HepG2 (cell line): ENCODE data around the gene STC2. TPM values are rescaled to one million over a fixed set of nuclear protein-coding genes. Genes with fewer than 3 reads are reported as not detected.

Experiments
- ATAC-seq: fragments of 200-7000 bp; cut with Tn5 transposase; 3 replicates; pipeline ENCODE4 v1.9.1; 2020; ENCODE audit warnings: mild to moderate bottlenecking, moderate library complexity
- BruUV-seq: library from RNA; stranded (reverse); fragments of 400-500 nt; replicated peaks from 2 replicates; lab custom pipeline; 2021; lab: Mats Ljungman, UMichigan
- CTCF ChIA-PET: fragments of 300-600 bp; formaldehyde crosslinking; extraction: SDS; loops from one replicate; lab custom pipeline; 2021; ENCODE audit warnings: low total read pairs, inconsistent platforms, low intra/inter-chr PET ratio; lab: Yijun Ruan, JAX
- POLR2A ChIA-PET: fragments of 350-600 bp; sonication (Branson Sonifier 250); formaldehyde crosslinking; loops from one replicate; lab custom pipeline; 2020; ENCODE audit warnings: antibody characterized with exemption, inconsistent platforms; lab: Yijun Ruan, JAX
- DNase-seq: peaks from one replicate; pipeline ENCODE4 v3.0.0-alpha.2; 2015; ENCODE audit warnings: low spot score
- FAIRE-seq: peaks from 3 replicates; lab custom pipeline; 2011; peaks lifted over from hg19 to GRCh38; lab: Jason Lieb, UNC
- H2AFZ ChIP-seq: one replicate; pipeline ENCODE4 v1.6.1; 2011; ENCODE audit warnings: low read length, inconsistent platforms
- H3K27ac ChIP-seq: fragments of 300-600 bp; 3 replicates; pipeline ENCODE4 v1.8.0; 2011; ENCODE audit warnings: mixed run types, mild to moderate bottlenecking, mixed read lengths, low read length, inconsistent platforms; ENCODE audit not compliant: insufficient read depth; ENCODE audit errors: extremely low read length
- H3K27me3 ChIP-seq, 2 experiments: fragments of 200-600 bp in 1 of 2; 2 replicates in 1 of 2; 3 replicates in 1 of 2; pipeline versions ENCODE4 v1.6.0 to v1.8.0; 2011; ENCODE audit warnings: low read length in 2 of 2, mild to moderate bottlenecking in 2 of 2, moderate library complexity in 2 of 2, inconsistent platforms in 1 of 2; ENCODE audit not compliant: insufficient read depth in 2 of 2, control insufficient read depth in 1 of 2
- H3K36me3 ChIP-seq, 2 experiments: fragments of 200-600 bp in 1 of 2; replicated peaks in 1 of 2; 2 replicates in 1 of 2; 3 replicates in 1 of 2; pipeline versions ENCODE4 v1.5.1 to v1.8.0; 2011; ENCODE audit warnings: low read length in 2 of 2, inconsistent platforms in 1 of 2; ENCODE audit not compliant: insufficient read depth in 2 of 2, control insufficient read depth in 1 of 2
- H3K4me1 ChIP-seq: 2 replicates; pipeline ENCODE4 v1.5.1; 2012; ENCODE audit warnings: low read length, inconsistent platforms; ENCODE audit not compliant: insufficient read depth
- H3K4me2 ChIP-seq: 2 replicates; pipeline ENCODE4 v1.6.0; 2011; ENCODE audit warnings: low read depth, low read length, inconsistent platforms
- H3K4me3 ChIP-seq, 3 experiments: fragments of 200-600 bp in 1 of 3; sonication (generic), shearing (Covaris generic) in 1 of 3; replicated peaks in 1 of 3; 2 replicates each; pipeline ENCODE4 v1.5.1; 2011 to 2016; ENCODE audit warnings: low read length in 3 of 3, inconsistent platforms in 2 of 3, low read depth in 2 of 3, mild to moderate bottlenecking in 2 of 3, control low read depth in 1 of 3, mixed read lengths in 1 of 3; ENCODE audit not compliant: insufficient read depth in 1 of 3
- H3K79me2 ChIP-seq: one replicate; pipeline ENCODE4 v1.6.1; 2011; ENCODE audit warnings: low read length, inconsistent platforms; ENCODE audit not compliant: insufficient read depth
- H3K9ac ChIP-seq: 2 replicates; pipeline ENCODE4 v1.6.0; 2011; ENCODE audit warnings: mild to moderate bottlenecking, low read depth, low read length, inconsistent platforms; ENCODE audit not compliant: insufficient read depth
- H3K9me3 ChIP-seq: 2 replicates; pipeline ENCODE4 v1.5.1; 2012; ENCODE audit warnings: mild to moderate bottlenecking, low read length
- H4K20me1 ChIP-seq: 2 replicates; pipeline ENCODE4 v1.6.0; 2011; ENCODE audit warnings: inconsistent platforms, mild to moderate bottlenecking, low read length, moderate library complexity; ENCODE audit not compliant: insufficient read depth
- DNMT1 ChIP-seq: sonication (generic); formaldehyde crosslinking; IDR thresholded peaks from 2 replicates; pipeline ENCODE4 v1.5.1; 2020; ENCODE audit warnings: mild to moderate bottlenecking, missing genetic modification reagents
- GABPB1 ChIP-seq: IDR thresholded peaks from 2 replicates; pipeline ENCODE4 v1.6.1; 2016; ENCODE audit warnings: mild to moderate bottlenecking, missing genetic modification reagents, moderate library complexity, missing compliant biosample characterization
- GATA4 ChIP-seq: sonication (generic); IDR thresholded peaks from 2 replicates; pipeline ENCODE4 v1.6.1; 2016; ENCODE audit warnings: antibody characterized with exemption, low read depth, borderline replicate concordance
- KLF16 ChIP-seq, 2 experiments: sonication (generic) in 1 of 2; formaldehyde crosslinking in 1 of 2; IDR thresholded peaks; 2 replicates each; pipeline versions ENCODE4 v1.6.1 to v1.8.0; 2016 to 2023; ENCODE audit warnings: missing genetic modification reagents in 2 of 2, missing compliant biosample characterization in 1 of 2
- KMT2A ChIP-seq: sonication (generic); formaldehyde crosslinking; IDR thresholded peaks from 2 replicates; pipeline ENCODE4 v1.4.0; 2020; ENCODE audit warnings: missing genetic modification reagents
- MAZ ChIP-seq, 2 experiments: sonication (generic) in 1 of 2; formaldehyde crosslinking in 1 of 2; IDR thresholded peaks; 2 replicates each; pipeline versions ENCODE4 v1.5.0 to v1.6.1; 2012 to 2020; ENCODE audit warnings: low read depth in 2 of 2, mild to moderate bottlenecking in 2 of 2, borderline replicate concordance in 1 of 2, improper control_type of control experiment in 1 of 2, low read length in 1 of 2, missing genetic modification reagents in 1 of 2, moderate library complexity in 1 of 2
- NFKBIZ ChIP-seq: IDR thresholded peaks from 2 replicates; pipeline ENCODE4 v1.6.1; 2018; ENCODE audit warnings: missing genetic modification reagents, missing compliant biosample characterization
- ZNF12 ChIP-seq: sonication (generic); formaldehyde crosslinking; IDR thresholded peaks from 2 replicates; pipeline ENCODE4 v1.5.0; 2020; ENCODE audit warnings: missing genetic modification reagents
- ZNF589 ChIP-seq: sonication (generic); formaldehyde crosslinking; conservative IDR thresholded peaks from 2 replicates; pipeline ENCODE4 v1.8.0; 2022; ENCODE audit warnings: mild to moderate bottlenecking, moderate library complexity, missing genetic modification reagents
- WGBS: methylation state at CpG from one replicate; pipeline ENCODE4 v1.1.6; 2017; ENCODE audit warnings: low lambda C conversion rate; 5-methylcytosine and 5-hydroxymethylcytosine counted together
- in situ Hi-C: cut with HindIII; loops from 2 replicates; pipeline ENCODE4 v1.10.0; 2017; ENCODE audit warnings: low pct_unique_long_range_greater_than_20kb; ENCODE audit not compliant: extremely low pct_ligation_motif_present
- intact Hi-C: fragments of 100-400 bp; cut with micrococcal nuclease; formaldehyde crosslinking; loops from one replicate; pipeline ENCODE4 v1.10.0; 2022; ENCODE audit not compliant: unreplicated experiment
- polyA plus RNA-seq, 8 experiments: library from polyadenylated mRNA; depleted of rRNA in 3 of 8; stranded (reverse) in 7 of 8; unstranded in 1 of 8; fragments of >200 nt; fragmentation: Illumina TruSeq in 4 of 8; extraction: Trizol in 4 of 8; gene quantifications; 2 replicates each; pipeline versions ENCODE4 v1.2.1 to v1.2.3, GENCODE V29; 2011 to 2016; ENCODE audit warnings: low read depth in 4 of 8, missing spikeins in 1 of 8, mixed read lengths in 1 of 8; ENCODE audit not compliant: insufficient read depth in 1 of 8
- total RNA-seq, 5 experiments: library from RNA; depleted of rRNA; stranded (reverse); fragments of >200 nt; fragmentation: Illumina TruSeq; extraction: Trizol; gene quantifications; 2 replicates each; pipeline ENCODE4 v1.2.3, GENCODE V29; 2016; ENCODE audit warnings: low read depth in 1 of 5
- TF ChIP-seq, protein P1 (sequence below), 2 experiments: sonication (generic) in 1 of 2; formaldehyde crosslinking in 1 of 2; IDR thresholded peaks; 2 replicates each; pipeline versions ENCODE4 v1.4.0 to v1.6.1; 2018 to 2020; ENCODE audit warnings: missing genetic modification reagents in 2 of 2, borderline replicate concordance in 1 of 2, low read depth in 1 of 2, mild to moderate bottlenecking in 1 of 2, missing biosample characterization in 1 of 2

The STC2 gene
- total and polyA plus RNA-seq, 2 of the 13 experiments (the other 11 are each of a cell fraction or from before 2014, with no cell fraction given) = 27.1 to 69.2 TPM

DNA sequence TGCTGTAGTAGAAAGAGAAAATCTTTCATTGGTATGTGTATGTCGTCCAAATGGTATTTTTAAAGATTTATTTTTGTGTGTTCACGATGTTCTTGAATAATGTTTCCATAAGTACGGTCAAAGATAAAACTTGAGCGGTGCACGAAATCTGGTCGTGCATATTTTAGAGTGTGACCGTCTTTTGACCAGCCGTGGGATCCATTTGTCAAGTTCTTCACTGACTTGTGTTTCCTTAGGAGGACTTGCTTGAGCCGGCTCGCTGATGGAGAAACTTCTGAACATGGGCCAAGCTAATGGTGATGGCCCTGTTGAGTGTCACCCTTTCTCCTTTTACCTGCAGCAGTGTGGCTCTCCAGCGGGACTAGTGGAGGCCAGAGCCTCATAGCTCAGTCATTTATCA lies 11.1 kb upstream of the STC2 start:
- intact Hi-C loops = no loop called here
- peaks cover 9% of the 10 kb centered on the region; the same call in 1 of the 2 replicates for H3K4me1 ChIP-seq
- H3K4me3 ChIP-seq = no peak overlapping the region
- in situ Hi-C loops = no loop called here
- ATAC-seq = no peak
- BruUV-seq = no TSS peak
- H3K9ac ChIP-seq = no peak overlapping the region
- H3K27me3 ChIP-seq = peaks cover 0 to 3% of the 10 kb centered on the region in 2 experiments; a peak in 1 of 5 replicates
- TF ChIP-seq ZNF12 (CRISPR knock-in tag) (no peak), GABPB1 (CRISPR knock-in tag) (no peak), KLF16 (CRISPR knock-in tag; IDR thresholded peaks at IDR 0.05) (no peak), MAZ (IDR thresholded peaks at IDR 0.05; ENCODE audit: borderline replicate concordance, low read depth, low read length) (no peak), MAZ (CRISPR knock-in tag; IDR thresholded peaks at IDR 0.05; ENCODE audit: low read depth) (no peak), KMT2A (CRISPR knock-in tag) (no peak), DNMT1 (CRISPR knock-in tag) (no peak), ZNF589 (CRISPR knock-in tag) (no peak), GATA4 (no peak), NFKBIZ (CRISPR knock-in tag) (no peak)
- TF ChIP-seq, protein P1, sequence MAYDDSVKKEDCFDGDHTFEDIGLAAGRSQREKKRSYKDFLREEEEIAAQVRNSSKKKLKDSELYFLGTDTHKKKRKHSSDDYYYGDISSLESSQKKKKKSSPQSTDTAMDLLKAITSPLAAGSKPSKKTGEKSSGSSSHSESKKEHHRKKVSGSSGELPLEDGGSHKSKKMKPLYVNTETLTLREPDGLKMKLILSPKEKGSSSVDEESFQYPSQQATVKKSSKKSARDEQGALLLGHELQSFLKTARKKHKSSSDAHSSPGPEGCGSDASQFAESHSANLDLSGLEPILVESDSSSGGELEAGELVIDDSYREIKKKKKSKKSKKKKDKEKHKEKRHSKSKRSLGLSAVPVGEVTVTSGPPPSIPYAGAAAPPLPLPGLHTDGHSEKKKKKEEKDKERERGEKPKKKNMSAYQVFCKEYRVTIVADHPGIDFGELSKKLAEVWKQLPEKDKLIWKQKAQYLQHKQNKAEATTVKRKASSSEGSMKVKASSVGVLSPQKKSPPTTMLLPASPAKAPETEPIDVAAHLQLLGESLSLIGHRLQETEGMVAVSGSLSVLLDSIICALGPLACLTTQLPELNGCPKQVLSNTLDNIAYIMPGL (CRISPR knock-in tag; IDR thresholded peaks at IDR 0.05; ENCODE audit: borderline replicate concordance in 1 of 2, low read depth in 1 of 2) = no peak
- TF ChIP-seq, all 625 proteins: peak for 0
- H3K79me2 ChIP-seq = no peaks in the 10 kb centered on the region
- H3K9me3 ChIP-seq = no peaks in the 10 kb centered on the region
- H4K20me1 ChIP-seq = no peaks in the 10 kb centered on the region
- WGBS = 76% methylated on average over 11 of the region's 11 CpGs
- no peak overlapping the region for H3K27ac ChIP-seq
- POLR2A ChIA-PET = no interaction called here
- CTCF ChIA-PET = no interaction called here
- DNase-seq (no peak), FAIRE-seq (no peak)
- no peaks in the 10 kb centered on the region for H3K36me3 ChIP-seq
- no peak overlapping the region for H3K4me2 ChIP-seq
- H2AFZ ChIP-seq = no peak overlapping the region
